HepG2 (cell line): ENCODE data around the gene GPR62. TPM values are rescaled to one million over a fixed set of nuclear protein-coding genes. Genes with fewer than 3 reads are reported as not detected.
A peak's percentile ranks its signal among the peaks of the same experiment; 100 is the strongest.

Experiments
- MAFF ChIP-seq: IDR thresholded peaks from 2 replicates; pipeline ENCODE4 v1.6.1; 2011; ENCODE audit warnings: low read depth, low read length, improper control_type of control experiment
- MIXL1 ChIP-seq: IDR thresholded peaks from 2 replicates; pipeline ENCODE4 v1.6.1; 2016
- NFKB2 ChIP-seq: sonication (generic); formaldehyde crosslinking; IDR thresholded peaks from 2 replicates; pipeline ENCODE4 v1.4.0; 2020; ENCODE audit warnings: missing genetic modification reagents, borderline replicate concordance
- NFRKB ChIP-seq: fragments of 450-650 bp; IDR thresholded peaks from 2 replicates; pipeline ENCODE4 v1.6.1; 2017
- NR2F2 ChIP-seq: IDR thresholded peaks from 2 replicates; pipeline ENCODE4 v1.6.1; 2012; ENCODE audit warnings: low read depth, inconsistent platforms, borderline replicate concordance
- POLR2G ChIP-seq: fragments of 200-400 bp; formaldehyde crosslinking; IDR thresholded peaks from 2 replicates; pipeline ENCODE4 v1.6.1; 2018; ENCODE audit warnings: mild to moderate bottlenecking, low read depth, low read length, moderate library complexity
- PRMT3 ChIP-seq: sonication (generic); formaldehyde crosslinking; IDR thresholded peaks from 2 replicates; pipeline ENCODE4 v1.8.1; 2022; ENCODE audit warnings: low read depth, mild to moderate bottlenecking, moderate library complexity, missing genetic modification reagents, borderline replicate concordance
- ZC3H13 ChIP-seq: sonication (generic); formaldehyde crosslinking; IDR thresholded peaks from 2 replicates; pipeline ENCODE4 v1.8.1; 2023; ENCODE audit warnings: mild to moderate bottlenecking, missing genetic modification reagents, moderate library complexity
- ZNF335 ChIP-seq: sonication (generic); formaldehyde crosslinking; IDR thresholded peaks from 2 replicates; pipeline ENCODE4 v1.4.0; 2020; ENCODE audit warnings: missing genetic modification reagents
- ZNF552 ChIP-seq: sonication (generic); formaldehyde crosslinking; IDR thresholded peaks from 2 replicates; pipeline ENCODE4 v1.9.0; 2022; ENCODE audit warnings: missing genetic modification reagents, mild to moderate bottlenecking, borderline replicate concordance
- ZNF776 ChIP-seq: sonication (generic); formaldehyde crosslinking; IDR thresholded peaks from 2 replicates; pipeline ENCODE4 v1.4.0; 2020; ENCODE audit warnings: mild to moderate bottlenecking, missing genetic modification reagents
- ZNF788 ChIP-seq: sonication (generic); formaldehyde crosslinking; IDR thresholded peaks from 2 replicates; pipeline ENCODE4 v1.5.0; 2020; ENCODE audit warnings: mild to moderate bottlenecking, missing genetic modification reagents, borderline replicate concordance
- polyA plus RNA-seq, 8 experiments: library from polyadenylated mRNA; depleted of rRNA in 3 of 8; stranded (reverse) in 7 of 8; unstranded in 1 of 8; fragments of >200 nt; fragmentation: Illumina TruSeq in 4 of 8; extraction: Trizol in 4 of 8; gene quantifications; 2 replicates each; pipeline versions ENCODE4 v1.2.1 to v1.2.3, GENCODE V29; 2011 to 2016; ENCODE audit warnings: low read depth in 4 of 8, missing spikeins in 1 of 8, mixed read lengths in 1 of 8; ENCODE audit not compliant: insufficient read depth in 1 of 8
- total RNA-seq, 5 experiments: library from RNA; depleted of rRNA; stranded (reverse); fragments of >200 nt; fragmentation: Illumina TruSeq; extraction: Trizol; gene quantifications; 2 replicates each; pipeline ENCODE4 v1.2.3, GENCODE V29; 2016; ENCODE audit warnings: low read depth in 1 of 5
- TF ChIP-seq, protein P1 (sequence below): sonication (generic); formaldehyde crosslinking; IDR thresholded peaks from 2 replicates; pipeline ENCODE4 v1.8.1; 2022; ENCODE audit warnings: mild to moderate bottlenecking, missing genetic modification reagents
- TF ChIP-seq, protein P2 (sequence below): conservative IDR thresholded peaks from 2 replicates; pipeline ENCODE4 v1.6.1; 2018; ENCODE audit warnings: missing genetic modification reagents
- TF ChIP-seq, protein P3 (sequence below): sonication (generic); formaldehyde crosslinking; IDR thresholded peaks from 2 replicates; pipeline ENCODE4 v1.5.0; 2020; ENCODE audit warnings: missing genetic modification reagents
- TF ChIP-seq, protein P4 (sequence below): sonication (generic); formaldehyde crosslinking; IDR thresholded peaks from 2 replicates; pipeline ENCODE4 v1.8.0; 2022; ENCODE audit warnings: mild to moderate bottlenecking, missing genetic modification reagents
- TF ChIP-seq, protein P5 (sequence below): sonication (generic); formaldehyde crosslinking; IDR thresholded peaks from 2 replicates; pipeline ENCODE4 v1.9.0; 2021; ENCODE audit warnings: mild to moderate bottlenecking, missing genetic modification reagents

Gene GPR62
- total and polyA plus RNA-seq, 2 of the 13 experiments (the other 11 are each of a cell fraction or from before 2014, with no cell fraction given) = not detected

DNA sequence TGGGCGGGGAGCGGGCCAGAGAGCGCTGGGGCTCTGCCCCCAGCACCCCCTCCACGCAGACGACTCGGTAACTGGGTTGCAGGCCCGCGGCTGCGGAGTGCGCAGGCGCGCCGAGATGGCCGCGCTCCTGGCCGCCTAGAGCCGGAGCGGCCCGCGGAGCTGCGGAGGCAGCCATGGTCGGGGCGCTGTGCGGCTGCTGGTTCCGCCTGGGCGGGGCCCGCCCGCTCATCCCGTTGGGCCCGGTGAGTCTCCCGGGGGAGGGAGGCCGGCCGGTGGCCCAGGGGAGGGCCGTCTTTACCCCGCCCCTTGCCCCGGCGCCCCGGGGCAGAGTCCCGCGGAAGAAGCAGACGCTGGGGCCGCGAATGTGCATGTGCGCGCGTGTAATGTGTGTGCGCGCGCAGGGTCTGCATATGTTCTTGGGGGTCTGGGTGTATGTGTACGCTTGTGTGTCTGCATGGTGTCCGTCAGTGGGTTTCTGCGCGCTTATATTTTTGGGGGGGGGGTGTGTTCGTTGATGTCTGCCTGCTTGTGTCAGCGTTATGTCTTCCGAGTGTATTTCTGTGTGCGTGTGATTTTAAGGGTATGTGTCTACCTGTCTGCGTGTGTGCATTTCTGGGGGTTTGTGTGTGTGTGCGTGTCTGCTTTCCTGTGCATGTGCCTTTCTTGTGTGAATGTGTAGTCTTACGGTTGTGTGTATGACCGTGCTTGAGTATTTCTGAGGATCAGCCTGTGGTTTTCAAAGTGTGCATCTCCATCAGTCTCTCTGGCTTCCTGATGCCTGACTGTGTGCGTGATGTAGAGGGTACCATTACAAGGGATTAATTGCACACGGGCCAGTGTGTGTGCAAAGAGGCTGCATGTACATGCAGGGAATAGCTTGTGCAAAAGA lies 20.0 kb downstream of the GPR62 start, which contains the start of gene ABHD14A (continued):
- TF ChIP-seq, protein P1, sequence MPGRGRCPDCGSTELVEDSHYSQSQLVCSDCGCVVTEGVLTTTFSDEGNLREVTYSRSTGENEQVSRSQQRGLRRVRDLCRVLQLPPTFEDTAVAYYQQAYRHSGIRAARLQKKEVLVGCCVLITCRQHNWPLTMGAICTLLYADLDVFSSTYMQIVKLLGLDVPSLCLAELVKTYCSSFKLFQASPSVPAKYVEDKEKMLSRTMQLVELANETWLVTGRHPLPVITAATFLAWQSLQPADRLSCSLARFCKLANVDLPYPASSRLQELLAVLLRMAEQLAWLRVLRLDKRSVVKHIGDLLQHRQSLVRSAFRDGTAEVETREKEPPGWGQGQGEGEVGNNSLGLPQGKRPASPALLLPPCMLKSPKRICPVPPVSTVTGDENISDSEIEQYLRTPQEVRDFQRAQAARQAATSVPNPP (CRISPR knock-in tag) = no peak
- TF ChIP-seq MAFF = no peak
- no peak for TF ChIP-seq NR2F2
- TF ChIP-seq MIXL1 (CRISPR knock-in tag) = no peak
- TF ChIP-seq, protein P2, sequence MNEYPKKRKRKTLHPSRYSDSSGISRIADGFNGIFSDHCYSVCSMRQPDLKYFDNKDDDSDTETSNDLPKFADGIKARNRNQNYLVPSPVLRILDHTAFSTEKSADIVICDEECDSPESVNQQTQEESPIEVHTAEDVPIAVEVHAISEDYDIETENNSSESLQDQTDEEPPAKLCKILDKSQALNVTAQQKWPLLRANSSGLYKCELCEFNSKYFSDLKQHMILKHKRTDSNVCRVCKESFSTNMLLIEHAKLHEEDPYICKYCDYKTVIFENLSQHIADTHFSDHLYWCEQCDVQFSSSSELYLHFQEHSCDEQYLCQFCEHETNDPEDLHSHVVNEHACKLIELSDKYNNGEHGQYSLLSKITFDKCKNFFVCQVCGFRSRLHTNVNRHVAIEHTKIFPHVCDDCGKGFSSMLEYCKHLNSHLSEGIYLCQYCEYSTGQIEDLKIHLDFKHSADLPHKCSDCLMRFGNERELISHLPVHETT (CRISPR knock-in tag) = peak; percentile 96
- no peak; the same call in 1 of the 2 replicates for TF ChIP-seq NFKB2
- TF ChIP-seq ZNF788 (CRISPR knock-in tag) = no peak
- no peak for TF ChIP-seq ZNF552 (CRISPR knock-in tag)
- TF ChIP-seq ZNF776 (CRISPR knock-in tag) = peak; percentile 51; the same call in 1 of the 2 replicates
- TF ChIP-seq, protein P3, sequence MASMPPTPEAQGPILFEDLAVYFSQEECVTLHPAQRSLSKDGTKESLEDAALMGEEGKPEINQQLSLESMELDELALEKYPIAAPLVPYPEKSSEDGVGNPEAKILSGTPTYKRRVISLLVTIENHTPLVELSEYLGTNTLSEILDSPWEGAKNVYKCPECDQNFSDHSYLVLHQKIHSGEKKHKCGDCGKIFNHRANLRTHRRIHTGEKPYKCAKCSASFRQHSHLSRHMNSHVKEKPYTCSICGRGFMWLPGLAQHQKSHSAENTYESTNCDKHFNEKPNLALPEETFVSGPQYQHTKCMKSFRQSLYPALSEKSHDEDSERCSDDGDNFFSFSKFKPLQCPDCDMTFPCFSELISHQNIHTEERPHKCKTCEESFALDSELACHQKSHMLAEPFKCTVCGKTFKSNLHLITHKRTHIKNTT (CRISPR knock-in tag) = no peak
- no peak for TF ChIP-seq NFRKB
- TF ChIP-seq PRMT3 (CRISPR knock-in tag) = no peak
- TF ChIP-seq, protein P4, sequence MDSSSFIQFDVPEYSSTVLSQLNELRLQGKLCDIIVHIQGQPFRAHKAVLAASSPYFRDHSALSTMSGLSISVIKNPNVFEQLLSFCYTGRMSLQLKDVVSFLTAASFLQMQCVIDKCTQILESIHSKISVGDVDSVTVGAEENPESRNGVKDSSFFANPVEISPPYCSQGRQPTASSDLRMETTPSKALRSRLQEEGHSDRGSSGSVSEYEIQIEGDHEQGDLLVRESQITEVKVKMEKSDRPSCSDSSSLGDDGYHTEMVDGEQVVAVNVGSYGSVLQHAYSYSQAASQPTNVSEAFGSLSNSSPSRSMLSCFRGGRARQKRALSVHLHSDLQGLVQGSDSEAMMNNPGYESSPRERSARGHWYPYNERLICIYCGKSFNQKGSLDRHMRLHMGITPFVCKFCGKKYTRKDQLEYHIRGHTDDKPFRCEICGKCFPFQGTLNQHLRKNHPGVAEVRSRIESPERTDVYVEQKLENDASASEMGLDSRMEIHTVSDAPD (CRISPR knock-in tag) = no peak
- peak; percentile 90 for TF ChIP-seq POLR2G
- TF ChIP-seq ZNF335 (CRISPR knock-in tag) = no peak
- TF ChIP-seq ZC3H13 (CRISPR knock-in tag) = no peak
- TF ChIP-seq, protein P5, sequence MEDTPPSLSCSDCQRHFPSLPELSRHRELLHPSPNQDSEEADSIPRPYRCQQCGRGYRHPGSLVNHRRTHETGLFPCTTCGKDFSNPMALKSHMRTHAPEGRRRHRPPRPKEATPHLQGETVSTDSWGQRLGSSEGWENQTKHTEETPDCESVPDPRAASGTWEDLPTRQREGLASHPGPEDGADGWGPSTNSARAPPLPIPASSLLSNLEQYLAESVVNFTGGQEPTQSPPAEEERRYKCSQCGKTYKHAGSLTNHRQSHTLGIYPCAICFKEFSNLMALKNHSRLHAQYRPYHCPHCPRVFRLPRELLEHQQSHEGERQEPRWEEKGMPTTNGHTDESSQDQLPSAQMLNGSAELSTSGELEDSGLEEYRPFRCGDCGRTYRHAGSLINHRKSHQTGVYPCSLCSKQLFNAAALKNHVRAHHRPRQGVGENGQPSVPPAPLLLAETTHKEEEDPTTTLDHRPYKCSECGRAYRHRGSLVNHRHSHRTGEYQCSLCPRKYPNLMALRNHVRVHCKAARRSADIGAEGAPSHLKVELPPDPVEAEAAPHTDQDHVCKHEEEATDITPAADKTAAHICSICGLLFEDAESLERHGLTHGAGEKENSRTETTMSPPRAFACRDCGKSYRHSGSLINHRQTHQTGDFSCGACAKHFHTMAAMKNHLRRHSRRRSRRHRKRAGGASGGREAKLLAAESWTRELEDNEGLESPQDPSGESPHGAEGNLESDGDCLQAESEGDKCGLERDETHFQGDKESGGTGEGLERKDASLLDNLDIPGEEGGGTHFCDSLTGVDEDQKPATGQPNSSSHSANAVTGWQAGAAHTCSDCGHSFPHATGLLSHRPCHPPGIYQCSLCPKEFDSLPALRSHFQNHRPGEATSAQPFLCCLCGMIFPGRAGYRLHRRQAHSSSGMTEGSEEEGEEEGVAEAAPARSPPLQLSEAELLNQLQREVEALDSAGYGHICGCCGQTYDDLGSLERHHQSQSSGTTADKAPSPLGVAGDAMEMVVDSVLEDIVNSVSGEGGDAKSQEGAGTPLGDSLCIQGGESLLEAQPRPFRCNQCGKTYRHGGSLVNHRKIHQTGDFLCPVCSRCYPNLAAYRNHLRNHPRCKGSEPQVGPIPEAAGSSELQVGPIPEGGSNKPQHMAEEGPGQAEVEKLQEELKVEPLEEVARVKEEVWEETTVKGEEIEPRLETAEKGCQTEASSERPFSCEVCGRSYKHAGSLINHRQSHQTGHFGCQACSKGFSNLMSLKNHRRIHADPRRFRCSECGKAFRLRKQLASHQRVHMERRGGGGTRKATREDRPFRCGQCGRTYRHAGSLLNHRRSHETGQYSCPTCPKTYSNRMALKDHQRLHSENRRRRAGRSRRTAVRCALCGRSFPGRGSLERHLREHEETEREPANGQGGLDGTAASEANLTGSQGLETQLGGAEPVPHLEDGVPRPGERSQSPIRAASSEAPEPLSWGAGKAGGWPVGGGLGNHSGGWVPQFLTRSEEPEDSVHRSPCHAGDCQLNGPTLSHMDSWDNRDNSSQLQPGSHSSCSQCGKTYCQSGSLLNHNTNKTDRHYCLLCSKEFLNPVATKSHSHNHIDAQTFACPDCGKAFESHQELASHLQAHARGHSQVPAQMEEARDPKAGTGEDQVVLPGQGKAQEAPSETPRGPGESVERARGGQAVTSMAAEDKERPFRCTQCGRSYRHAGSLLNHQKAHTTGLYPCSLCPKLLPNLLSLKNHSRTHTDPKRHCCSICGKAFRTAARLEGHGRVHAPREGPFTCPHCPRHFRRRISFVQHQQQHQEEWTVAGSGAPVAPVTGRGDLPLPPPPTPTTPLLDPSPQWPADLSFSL (CRISPR knock-in tag) = peak; percentile 65; the same call in 1 of the 2 replicates
